GM18502 (cell line): Measurements from ENCODE around the gene CNKSR1.

ENCODE experiments used
- ATAC-seq: cut with Tn5 transposase; IDR thresholded peaks from one replicate; pipeline ENCODE4 v1.9.1; 2021; ENCODE audit warnings: mild to moderate bottlenecking; ENCODE audit not compliant: unreplicated experiment, poor library complexity

The CNKSR1 gene

GRCh38 chr1:26180010-26180506, 2.8 kb downstream of the CNKSR1 start:
- no peak for ATAC-seq

DNA sequence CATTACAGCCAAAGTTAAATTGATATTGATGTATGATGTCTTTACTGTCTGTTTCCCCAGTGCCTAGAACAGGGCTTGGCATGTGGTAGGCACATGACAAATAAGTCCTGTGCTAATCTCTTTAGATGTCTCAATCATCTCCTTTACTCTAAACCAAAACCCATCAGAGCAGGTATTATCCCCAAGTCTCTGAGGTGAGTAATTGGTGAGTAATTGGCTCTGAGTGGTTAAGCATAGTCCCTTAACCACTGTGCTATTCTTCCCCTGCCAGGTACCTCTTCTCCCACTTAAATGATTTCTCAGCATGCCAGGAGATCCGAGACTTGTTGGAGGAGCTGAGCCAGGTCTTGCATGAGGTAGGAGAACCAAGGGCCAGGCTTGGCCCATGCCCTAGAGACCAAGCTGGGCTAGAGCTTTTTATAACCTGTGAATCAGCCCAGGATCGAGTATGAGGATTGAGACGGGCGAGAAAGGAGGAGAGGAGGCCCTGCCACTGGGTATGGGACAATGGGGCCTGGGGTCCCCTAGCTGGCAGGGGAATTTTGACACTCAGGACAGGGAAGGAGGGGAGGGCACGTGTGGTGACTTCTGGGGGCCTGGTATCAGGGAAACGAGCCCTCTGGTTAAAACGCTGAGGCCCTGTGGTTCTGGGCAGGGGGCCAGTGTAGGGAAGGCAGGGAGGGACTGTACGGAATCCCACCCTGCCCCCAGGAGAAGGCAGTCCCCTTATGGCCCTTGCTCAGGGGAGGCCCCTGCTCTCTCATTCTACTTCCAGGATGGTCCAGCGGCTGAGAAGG, 4.5 kb downstream of the CNKSR1 start:
- no peak for ATAC-seq

- no peak for ATAC-seq
Measured at GRCh38 chr1:26182383-26182696, 5.0 kb downstream of the CNKSR1 start.

- ATAC-seq: no peak
Measured at GRCh38 chr1:26184086-26184485, 6.8 kb downstream of the CNKSR1 start.

DNA sequence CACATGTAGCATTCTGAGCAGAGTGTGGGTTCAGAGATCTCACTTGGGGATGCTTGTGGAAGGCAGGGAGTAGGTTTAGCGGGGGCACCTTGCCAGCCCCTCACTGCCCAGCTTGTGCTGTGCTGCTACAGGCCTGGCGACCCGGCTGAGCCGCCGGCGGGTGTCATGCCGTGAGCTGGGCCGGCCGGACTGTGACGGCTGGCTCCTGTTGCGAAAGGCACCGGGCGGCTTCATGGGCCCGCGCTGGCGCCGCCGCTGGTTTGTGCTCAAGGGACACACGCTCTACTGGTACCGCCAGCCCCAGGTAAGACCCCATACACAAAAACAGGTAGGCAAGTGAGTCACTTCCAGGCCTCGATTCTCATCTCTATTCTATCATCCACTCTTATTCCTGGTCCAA, 7.6 kb downstream of the CNKSR1 start:
- no peak for ATAC-seq

DNA sequence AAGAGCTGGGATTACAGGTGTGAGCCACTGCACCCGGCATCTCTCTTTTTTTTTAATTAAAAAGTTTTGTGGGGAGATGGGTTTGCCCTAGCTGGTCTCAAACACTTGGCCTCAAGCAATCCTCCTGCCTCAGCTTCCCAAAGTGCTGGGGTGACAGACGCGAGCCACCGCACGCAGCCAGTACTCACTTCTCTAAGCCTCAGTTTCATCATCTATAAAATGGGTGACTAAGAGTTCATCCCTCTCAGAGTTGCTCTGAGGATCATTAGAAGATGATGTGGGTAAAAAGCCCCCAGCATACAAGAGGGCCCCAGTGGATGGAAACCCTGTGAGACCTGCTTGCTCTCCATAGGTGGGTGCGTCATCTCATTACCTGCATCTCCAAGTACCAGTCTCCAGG, 10.6 kb downstream of the CNKSR1 start:
- no peak for ATAC-seq

- ATAC-seq: no peak
Measured at GRCh38 chr1:26188477-26188876, 11.2 kb downstream of the CNKSR1 start.

DNA sequence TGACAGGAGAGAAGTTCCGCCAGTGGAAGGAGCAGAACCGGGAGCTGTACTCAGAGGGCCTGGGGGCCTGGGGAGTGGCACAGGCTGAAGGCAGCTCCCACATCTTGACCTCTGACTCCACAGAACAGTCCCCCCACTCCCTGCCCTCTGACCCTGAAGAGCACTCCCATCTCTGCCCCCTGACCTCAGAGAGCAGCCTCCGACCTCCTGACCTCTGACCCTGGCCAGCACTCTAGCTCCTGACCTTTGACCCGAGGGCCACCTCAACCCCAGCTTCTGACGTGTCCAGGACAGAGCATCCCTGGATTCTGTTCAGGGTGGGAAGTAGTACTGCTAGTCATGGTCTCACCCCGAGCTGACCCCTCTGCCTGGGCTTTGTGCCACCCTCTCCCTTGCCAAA, 12.0 kb downstream of the CNKSR1 start:
- ATAC-seq: no peak

GRCh38 chr1:26189751-26190275, 12.5 kb downstream of the CNKSR1 start:
- ATAC-seq: no peak

GRCh38 chr1:26190373-26190987, 13.2 kb downstream of the CNKSR1 start, which contains the start of gene CATSPER4:
TSS of gene CATSPER4 (plus strand) at chr1:26190602. CDS start at chr1:26190628, 26 bp downstream.
- ATAC-seq: no peak

DNA sequence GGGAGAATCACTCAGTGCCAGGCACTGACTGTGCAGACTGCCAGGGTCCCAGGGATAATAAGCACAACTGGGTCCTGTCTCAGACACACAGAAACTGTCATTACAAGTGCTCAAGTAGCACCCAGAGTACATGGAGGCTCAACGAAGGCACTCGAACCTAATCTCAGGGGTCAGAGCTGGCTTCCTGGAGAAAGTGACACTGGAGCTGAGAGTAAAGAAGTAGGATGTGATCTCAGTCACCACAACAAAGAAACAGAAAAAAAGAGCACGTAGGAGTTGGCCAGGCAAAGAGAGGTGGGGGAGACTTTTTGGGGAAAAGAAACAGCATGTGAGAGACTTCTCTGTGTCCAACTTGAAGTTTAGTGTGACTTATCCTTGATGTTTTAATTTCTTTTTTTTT, 14.4 kb downstream of the CNKSR1 start:
- no peak for ATAC-seq

- no peak for ATAC-seq
Measured at GRCh38 chr1:26195805-26196204, 18.5 kb downstream of the CNKSR1 start.

- ATAC-seq: no peak
Measured at GRCh38 chr1:26197301-26197700, 20.0 kb downstream of the CNKSR1 start.

DNA sequence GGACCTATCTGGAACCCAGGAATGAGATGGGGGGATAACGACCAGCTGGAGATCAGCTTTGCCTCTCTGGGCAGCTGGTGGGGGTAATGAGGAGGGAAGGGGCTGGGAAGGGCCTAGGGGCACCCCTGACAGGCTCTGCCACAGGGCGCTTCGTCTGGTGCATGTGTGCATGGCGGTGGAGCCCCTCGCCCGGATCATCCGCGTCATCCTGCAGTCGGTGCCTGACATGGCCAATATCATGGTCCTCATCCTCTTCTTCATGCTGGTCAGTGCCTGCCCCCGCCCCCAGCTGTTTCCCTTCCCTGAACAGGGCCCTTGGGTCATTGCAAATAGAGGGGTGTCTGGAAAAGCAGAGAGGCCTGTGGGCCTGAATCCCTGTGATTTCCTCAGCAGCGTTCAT, 20.5 kb downstream of the CNKSR1 start:
- ATAC-seq: no peak

DNA sequence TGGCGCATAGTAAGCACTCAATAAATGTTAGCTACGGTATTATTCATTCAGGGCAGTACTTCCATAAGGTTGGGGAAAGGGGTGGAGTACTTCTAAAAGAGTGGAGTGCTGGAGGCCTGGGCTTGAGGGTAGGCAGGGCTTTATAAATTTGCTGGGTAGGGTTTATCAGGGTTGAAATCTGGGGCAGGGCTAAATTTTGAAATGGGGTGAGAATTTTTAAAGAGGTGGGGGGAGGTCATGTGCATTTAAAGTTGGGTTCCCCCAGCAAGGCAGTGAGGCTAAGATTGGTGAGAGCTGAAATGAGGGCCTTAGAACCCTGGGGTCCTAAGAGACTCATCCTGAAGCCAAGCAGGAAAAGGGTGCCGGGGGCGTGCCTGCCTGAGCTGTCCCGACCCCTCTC, 23.1 kb downstream of the CNKSR1 start:
- no peak for ATAC-seq

DNA sequence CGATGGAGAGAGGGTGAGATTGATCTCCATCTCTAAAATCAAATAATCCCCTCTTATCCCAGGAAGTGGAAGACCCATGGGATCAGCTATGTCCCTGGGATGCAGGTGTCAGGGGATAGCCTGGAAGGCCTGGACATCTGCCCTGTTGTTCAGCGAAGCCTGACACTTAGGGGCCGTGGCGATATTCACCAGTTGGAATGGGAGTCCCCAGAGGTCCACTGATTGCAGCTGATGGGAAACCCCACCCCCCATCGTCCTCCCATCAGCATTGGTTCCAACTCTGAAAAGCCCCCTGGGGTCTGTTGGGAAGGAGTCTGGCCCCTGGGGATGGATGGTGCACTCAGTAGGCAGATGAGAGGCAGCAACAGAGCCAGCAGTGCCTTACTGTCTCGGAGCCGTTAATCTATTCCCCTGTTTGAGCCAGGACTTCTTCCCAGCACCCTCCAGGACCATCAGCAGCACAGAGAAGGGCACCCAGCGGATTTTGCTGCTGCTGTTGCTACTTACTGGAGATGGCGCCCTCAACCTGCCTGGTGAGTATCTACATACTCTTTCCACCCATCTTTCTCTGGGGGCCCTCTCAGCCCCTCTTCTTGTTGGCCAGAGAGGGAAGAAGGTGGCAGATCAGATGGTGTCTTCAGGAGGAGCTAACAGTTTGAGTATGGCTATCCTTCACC, 26.5 kb downstream of the CNKSR1 start:
- ATAC-seq: no peak

- no peak for ATAC-seq
Measured at GRCh38 chr1:26210147-26210870, 33.0 kb downstream of the CNKSR1 start.

GRCh38 chr1:26212726-26213125, 35.4 kb downstream of the CNKSR1 start:
- no peak for ATAC-seq

GRCh38 chr1:26213335-26213905, 36.1 kb downstream of the CNKSR1 start:
- ATAC-seq: no peak

GRCh38 chr1:26215246-26215645, 38.0 kb downstream of the CNKSR1 start:
- no peak for ATAC-seq
